GM12801 (cell line): ENCODE results near the gene TFR2.

Source experiments
- CTCF ChIP-seq: IDR thresholded peaks from one replicate; pipeline ENCODE4 v1.5.1; 2011; ENCODE audit warnings: control low read depth; ENCODE audit not compliant: insufficient read length; ENCODE audit errors: extremely low read depth

The TFR2 gene

DNA sequence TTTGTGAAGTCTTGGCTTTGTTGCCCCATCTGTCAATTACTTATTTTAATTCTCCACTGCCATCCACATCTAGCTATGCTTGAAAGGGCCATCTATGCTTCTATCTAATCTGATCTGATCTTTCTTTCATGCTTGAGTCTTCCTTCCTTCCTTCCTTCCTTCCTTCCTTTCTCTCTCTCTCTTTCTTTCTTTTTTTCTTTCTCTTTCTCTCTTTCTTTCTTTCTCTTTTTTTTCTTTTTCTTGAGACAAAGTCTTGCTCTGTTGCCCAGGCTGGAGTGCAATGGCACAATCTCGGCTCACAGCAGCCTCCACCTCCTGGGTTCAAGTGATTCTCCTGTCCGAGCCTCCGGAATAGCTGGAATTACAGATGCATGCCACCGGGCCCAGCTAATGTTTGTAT lies 11.3 kb downstream of the TFR2 start:
- TF ChIP-seq CTCF: no peak

DNA sequence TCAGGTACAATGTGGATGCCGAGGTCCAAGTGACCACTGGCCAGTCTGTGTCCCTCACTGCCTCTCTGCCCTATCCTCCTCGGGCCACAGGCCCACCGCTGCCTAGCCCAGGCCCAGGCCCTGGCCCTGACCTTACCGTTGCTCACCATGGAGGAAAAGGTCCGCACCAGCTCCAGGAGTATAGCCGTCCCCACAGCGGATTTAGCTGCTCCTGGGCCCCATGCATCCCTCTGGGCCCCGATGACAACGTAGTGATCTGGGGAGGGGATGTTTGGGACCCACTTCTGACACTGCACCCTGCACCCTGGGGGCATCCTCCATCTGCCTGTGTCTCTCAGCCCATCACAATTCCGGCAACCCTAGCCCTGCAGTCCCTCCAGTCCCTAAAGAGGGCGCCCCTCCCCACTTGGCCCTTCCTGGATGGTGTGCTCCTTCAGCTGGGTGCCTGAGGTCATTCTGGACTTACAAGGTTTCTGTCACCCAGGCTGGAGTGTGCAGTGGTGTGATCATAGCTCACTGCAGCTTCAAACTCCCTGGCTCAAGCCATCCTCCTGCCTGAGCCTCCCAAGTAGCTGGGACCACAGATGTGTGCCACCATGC lies 12.1 kb downstream of the TFR2 start:
- no peak for TF ChIP-seq CTCF

- TF ChIP-seq CTCF: no peak
Measured at GRCh38 chr7:100627238-100627549, 14.2 kb downstream of the TFR2 start.

GRCh38 chr7:100626530-100627237 lies 14.7 kb downstream of the TFR2 start:
- no peak for TF ChIP-seq CTCF

- TF ChIP-seq CTCF: no peak
Measured at GRCh38 chr7:100626055-100626454, 15.3 kb downstream of the TFR2 start.

- TF ChIP-seq CTCF: no peak
Measured at GRCh38 chr7:100623951-100624824, 17.2 kb downstream of the TFR2 start.

GRCh38 chr7:100621554-100621953 lies 19.8 kb downstream of the TFR2 start:
- TF ChIP-seq CTCF: no peak
